Gastrocnemius medialis (tissue), 4 donors: ENCODE data around the gene ASTN2.

Experiments
- CTCF ChIP-seq, 5 experiments: fragments of 450-650 bp in 3 of 5; fragments of 200-600 bp in 2 of 5; sonication (generic) in 2 of 5; IDR thresholded peaks in 4 of 5; conservative IDR thresholded peaks in 1 of 5; 1 replicate in 4 of 5; 2 replicates in 1 of 5; pipeline ENCODE4 v1.5.1; 2016 to 2019; ENCODE audit warnings: antibody characterized with exemption in 5 of 5, mild to moderate bottlenecking in 3 of 5, moderate library complexity in 3 of 5
- POLR2A ChIP-seq, 2 donors: fragments of 450-650 bp; IDR thresholded peaks; one replicate each; pipeline ENCODE4 v1.6.1; 2017; ENCODE audit warnings: antibody characterized with exemption in 2 of 2, mild to moderate bottlenecking in 2 of 2, moderate library complexity in 2 of 2

- no peak for TF ChIP-seq CTCF (IDR thresholded peaks at IDR 0.05 in 4 of 5, conservative IDR thresholded peaks at IDR 0.05 in 1 of 5)
- TF ChIP-seq POLR2A (IDR thresholded peaks at IDR 0.05): no peak
Measured at GRCh38 chr9:116812231-116813030, 602.4 kb downstream of the ASTN2 start.
